Body of pancreas (tissue), 4 donors: ENCODE data around the gene USP35.

Source experiments
- POLR2A ChIP-seq, 3 donors: fragments of 450-650 bp; IDR thresholded peaks; one replicate each; pipeline ENCODE4 v1.6.1; 2016; ENCODE audit warnings: antibody characterized with exemption in 3 of 3, mild to moderate bottlenecking in 2 of 3
- TF ChIP-seq, protein P1 (sequence below), 7 experiments: fragments of 450-650 bp in 4 of 7; fragments of 200-600 bp in 3 of 7; sonication (generic) in 3 of 7; IDR thresholded peaks; one replicate each; pipeline ENCODE4 v1.5.1; 2016 to 2019; ENCODE audit warnings: antibody characterized with exemption in 7 of 7

DNA sequence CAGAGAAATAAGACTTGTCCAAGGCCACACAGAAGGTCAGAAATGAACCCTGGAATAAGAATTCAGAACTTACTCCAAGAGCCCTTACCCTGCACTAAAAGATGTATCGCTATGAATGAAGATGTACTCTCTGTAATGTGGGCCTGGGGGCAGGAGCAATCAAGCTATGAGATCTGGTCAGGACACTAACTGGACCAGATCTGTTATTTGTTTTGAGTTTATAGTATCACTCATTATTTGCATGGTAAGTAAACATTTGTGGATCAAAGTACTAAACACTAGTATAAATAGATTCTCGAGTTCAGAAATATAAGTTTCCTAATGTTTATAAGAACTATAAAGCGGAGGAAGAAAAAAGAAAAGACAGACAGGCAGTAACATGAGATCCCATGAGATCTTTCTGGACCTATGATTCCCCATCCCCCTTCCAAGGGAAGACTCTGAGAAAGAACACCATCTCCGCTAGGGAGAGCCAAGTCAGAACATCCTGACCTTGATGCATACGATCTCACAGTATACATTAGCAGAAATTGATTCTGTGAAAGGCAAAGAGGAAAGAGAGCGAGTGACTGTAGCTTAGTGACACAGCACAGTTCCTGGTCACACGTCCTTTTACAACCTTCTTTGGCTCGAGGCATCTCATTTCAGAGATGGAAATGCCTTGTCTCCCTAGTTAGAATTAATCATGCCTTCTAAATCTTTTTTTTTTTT lies 71.2 kb downstream of the USP35 start:
- TF ChIP-seq, protein P1, sequence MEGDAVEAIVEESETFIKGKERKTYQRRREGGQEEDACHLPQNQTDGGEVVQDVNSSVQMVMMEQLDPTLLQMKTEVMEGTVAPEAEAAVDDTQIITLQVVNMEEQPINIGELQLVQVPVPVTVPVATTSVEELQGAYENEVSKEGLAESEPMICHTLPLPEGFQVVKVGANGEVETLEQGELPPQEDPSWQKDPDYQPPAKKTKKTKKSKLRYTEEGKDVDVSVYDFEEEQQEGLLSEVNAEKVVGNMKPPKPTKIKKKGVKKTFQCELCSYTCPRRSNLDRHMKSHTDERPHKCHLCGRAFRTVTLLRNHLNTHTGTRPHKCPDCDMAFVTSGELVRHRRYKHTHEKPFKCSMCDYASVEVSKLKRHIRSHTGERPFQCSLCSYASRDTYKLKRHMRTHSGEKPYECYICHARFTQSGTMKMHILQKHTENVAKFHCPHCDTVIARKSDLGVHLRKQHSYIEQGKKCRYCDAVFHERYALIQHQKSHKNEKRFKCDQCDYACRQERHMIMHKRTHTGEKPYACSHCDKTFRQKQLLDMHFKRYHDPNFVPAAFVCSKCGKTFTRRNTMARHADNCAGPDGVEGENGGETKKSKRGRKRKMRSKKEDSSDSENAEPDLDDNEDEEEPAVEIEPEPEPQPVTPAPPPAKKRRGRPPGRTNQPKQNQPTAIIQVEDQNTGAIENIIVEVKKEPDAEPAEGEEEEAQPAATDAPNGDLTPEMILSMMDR (IDR thresholded peaks at IDR 0.05) = no peak
- TF ChIP-seq POLR2A (IDR thresholded peaks at IDR 0.05) = no peak
